Right lung (tissue), 10 donors: ENCODE data around the gene NCAN. TPM values are rescaled to one million over a fixed set of nuclear protein-coding genes. Genes with fewer than 3 reads are reported as not detected.
A peak's percentile ranks its signal among the peaks of the same experiment; 100 is the strongest.
"Not testable (repeated sequence)": the region's sequence is repeated elsewhere in the genome, so short reads cannot be mapped to it uniquely, and the experiment has no call there.

Source experiments
- DNase-seq, 2 donors: peaks; one replicate each; pipeline ENCODE4 v3.0.0-alpha.2; 2013
- long read RNA-seq, 8 donors: transcript quantifications; one replicate each; lab custom pipeline, GENCODE V29; 2026
- polyA plus RNA-seq, 5 donors: library from polyadenylated mRNA; unstranded; fragments of 120-200 nt; gene quantifications; one replicate each; pipeline versions ENCODE4 v1.2.1 to v1.2.3, GENCODE V29; 2013; ENCODE audit warnings: inconsistent platforms in 1 of 5, low replicate concordance in 1 of 5; ENCODE audit not compliant: insufficient read length in 5 of 5, insufficient read depth in 1 of 5

The NCAN gene
- polyA plus RNA-seq = under 1 TPM; 0.03 to 0.09 (median 0.05) TPM
- long read RNA-seq, donor 1 = 0 reads
- long read RNA-seq, donor 2 = 0 reads
- long read RNA-seq, donor 3 = 0 reads
- long read RNA-seq, donor 4 = 0 reads
- long read RNA-seq, donor 5 = 0 reads
- long read RNA-seq, donor 6 = 0 reads
- long read RNA-seq, donor 7 = 0 reads
- long read RNA-seq, donor 8 = 0 reads

DNA sequence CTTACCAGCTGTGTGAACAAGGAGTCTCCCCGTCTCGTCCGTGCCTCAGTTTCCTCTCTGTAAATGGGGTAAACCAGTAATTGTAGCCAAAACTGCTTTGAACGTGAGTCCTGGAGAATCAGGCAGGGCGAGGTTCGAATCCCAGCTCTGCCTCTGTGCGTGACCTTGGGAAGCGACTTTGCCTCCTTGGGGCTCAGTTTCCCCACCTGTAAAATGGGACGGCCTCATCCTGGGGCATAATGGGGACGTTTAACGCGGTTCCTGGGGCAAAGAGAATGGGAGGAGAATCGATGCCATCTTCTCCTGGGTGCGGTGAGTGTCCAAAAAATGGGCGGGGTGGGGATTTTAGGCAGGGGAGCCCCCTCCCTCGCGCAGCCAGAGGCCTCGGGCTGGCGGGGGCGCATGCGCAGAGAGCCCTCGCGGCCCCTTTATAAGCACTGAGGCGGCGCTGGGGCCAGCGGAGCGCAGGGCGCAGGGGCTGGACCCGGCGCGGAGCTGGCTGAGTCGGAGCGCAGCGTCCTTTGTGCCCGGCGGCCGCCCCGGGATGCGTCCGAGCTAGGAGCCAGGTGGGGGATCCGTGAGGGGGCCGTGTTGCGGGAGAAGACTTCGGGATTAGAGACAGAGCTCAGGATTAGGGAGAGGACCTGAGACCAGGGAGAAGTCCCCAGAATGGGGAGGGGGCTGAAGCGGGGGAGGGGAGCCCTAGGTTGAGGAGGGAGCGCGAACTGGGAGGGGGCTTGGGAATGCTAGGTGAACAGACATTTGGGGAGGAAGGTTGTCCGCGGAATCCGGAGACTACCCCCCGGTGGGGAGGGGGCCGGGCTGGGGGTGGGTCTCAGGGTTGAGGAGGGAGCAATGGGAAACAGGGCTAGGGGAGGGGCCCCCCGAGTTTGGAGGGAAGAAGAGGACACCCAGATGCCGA, at the start of gene NCAN:
NCAN (plus strand) TSS at position 460 of the 922 bp plus-strand sequence. CDS start 4,996 bp downstream, outside the sequence.
- no peak for DNase-seq

DNA sequence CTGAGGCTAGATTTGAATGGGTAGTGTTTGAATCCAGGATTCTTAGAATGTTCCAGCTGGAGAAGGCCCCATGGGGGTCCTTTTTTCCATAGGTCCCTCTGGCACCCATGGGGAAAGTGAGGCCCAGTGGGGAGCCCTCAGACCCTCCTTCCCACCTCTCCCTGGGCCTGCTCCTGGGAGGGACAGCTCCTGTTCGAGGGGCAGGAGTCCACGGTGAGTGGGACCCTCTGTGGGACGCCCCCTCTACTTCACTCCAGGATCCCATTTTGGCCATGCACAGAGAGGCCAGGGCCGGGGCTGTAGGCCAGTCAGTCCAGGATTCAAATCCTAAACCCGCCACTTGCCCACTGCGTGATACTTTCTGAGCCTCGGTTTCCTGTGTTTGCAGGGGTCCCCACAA, 49.3 kb upstream of the NCAN start:
- DNase-seq = no peak

DNA sequence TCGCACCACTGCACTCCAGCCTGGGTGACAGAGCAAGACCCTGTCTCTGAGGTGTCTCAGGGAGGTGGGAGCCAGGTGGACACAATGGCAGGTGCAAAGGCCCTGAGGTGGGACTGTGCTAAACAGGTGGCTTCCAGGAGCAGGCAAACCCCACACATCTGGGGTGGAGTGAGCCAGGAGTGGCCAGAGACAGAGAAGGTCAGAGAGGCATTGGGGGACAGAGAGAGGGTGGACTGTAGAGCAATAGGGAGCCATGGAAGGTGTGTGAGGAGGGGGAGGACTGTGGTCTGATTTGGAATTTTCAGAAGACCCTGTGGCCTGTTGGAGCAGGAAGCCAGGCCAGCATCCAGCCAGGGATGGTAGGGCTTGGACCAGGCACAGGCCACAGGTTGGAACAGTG, 46.4 kb upstream of the NCAN start:
- no peak for DNase-seq

DNA sequence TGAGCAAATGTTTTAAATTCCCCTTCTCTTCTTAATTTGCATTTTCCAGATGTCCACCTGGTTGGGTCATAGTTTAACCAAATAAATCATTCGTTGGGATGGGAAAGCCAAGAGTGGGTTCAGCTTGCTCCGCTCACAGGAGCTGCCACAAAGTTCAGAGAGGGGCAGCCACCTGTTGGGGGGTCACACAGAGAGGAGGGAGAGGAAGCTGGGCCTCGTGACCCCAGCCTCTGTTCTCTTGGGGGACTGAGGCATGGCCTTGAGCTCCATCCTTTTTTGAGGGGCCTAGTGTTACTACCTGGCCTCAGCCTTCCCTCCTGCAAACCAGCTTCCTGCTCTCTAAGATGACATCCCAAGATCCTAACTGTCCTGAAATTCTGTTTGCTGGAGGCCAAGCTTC, 44.1 kb upstream of the NCAN start:
- no peak for DNase-seq

DNA sequence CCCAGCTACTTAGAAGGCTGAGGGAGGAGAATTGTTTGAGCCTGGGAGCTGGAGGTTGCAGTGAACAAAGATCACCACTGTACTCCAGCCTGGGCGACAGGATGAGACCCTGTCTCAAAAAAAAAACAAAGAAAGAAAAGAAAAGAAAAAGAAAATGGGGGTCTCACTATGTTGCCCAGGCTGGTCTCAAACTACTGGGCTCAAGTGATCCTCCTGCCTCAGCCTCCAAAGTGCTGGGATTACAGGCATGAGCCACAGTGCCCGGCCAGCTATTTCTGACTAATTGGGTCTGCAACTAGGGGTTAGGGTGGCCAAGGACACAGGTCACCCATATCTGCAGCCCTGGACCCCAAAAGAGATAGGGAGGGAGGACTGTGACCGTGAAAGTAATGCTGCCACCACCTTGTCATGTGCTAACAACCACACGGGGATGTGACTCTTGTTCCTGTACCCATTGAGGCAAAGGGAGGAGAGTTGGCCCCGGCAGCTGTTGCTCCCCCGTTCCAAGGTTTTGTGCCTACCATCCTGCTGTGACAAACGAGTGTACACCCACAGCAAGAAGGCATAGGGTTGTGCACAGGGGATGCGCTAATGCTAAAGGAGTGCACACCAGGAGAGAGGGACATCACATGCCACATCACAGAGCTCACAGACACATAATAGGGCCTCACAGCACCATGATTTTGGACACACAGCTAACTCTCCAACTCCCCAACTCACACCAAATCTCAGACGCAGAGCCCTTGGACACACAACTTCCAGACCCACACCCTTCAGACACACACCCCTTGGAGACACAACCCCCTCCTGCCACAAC, 42.3 kb upstream of the NCAN start:
- DNase-seq = no peak

DNA sequence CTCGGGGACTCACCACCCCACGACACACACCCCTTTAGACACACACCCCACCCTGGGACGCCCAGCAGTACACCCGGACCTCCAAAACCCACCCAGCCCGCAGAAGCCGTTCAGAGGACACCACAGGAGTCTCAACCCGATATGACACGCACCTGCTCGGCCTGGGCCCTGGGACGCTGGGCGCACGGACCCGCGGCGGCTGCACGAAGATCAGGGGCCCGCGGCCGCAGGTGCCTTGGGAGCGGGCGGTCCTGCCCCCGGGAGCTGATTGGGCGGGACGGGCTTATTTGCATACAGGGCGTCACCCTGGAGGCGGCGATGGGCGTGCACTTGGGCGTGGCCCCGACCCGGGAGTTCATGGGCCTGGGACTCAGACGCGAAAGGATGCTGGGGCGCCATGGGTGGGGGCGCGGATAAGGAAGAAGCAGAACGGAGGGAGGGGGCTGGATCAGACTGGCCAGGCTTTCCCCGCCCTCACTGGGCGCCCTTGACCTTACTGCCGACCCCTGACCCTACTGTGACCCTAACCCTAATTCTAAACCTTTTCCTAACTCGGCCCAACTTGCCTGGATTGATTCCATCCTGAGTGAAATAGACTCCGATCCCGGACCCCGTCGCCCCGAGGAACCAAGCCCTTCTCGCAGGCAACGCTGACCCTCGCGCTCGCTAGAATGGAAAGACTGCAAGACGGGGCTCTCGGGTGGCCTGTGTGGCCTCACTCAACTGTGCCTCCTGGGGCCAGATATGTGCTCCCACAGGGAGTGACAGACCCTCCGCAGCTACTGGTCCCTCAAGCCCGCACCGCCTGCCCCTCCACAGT, 41.5 kb upstream of the NCAN start, which contains the start of gene MEF2B:
MEF2B (minus strand) TSS at position 211 of the 820 bp plus-strand sequence. CDS start 19,528 bp downstream, outside the sequence.
- peak in 1 of 2 donors; percentile 38 for DNase-seq

DNA sequence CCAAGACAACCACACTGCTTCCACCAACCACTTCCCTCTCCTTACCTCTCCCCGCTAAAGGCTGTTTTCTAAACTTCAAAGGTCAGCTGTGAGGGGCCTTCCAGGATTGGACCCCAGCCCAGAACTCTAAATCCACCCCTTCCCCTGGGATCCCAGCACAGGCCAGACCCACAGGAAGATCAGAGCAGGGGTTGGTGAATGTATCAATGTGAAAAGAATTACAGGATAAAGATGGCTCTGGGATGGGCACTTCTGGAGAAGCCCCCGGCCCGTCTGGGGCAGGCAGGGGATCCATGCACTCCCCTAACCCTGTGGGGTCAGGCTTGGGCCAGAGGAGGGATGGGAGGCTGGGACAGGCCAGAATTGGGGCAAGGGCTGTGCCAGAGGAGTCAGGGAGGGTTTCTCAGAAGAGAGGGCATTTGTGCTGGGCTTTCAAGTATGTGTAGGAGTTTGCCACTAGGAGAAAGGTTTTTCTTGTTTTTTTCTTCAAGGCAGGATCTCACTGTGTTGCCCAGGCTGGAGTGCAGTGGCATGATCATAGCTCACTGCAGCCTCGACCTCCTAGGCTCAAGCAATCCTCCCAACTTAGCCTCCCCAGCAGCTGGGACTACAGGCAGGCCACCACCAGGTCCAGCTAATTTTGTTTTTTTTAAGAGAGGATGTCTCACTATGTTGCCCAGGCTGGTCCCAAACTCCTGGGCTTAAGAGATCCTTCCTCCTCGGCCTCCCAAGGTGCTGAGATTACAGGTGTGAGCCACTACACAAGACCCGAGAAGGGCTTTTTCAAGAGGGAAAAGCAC, 40.7 kb upstream of the NCAN start:
- no peak for DNase-seq

DNA sequence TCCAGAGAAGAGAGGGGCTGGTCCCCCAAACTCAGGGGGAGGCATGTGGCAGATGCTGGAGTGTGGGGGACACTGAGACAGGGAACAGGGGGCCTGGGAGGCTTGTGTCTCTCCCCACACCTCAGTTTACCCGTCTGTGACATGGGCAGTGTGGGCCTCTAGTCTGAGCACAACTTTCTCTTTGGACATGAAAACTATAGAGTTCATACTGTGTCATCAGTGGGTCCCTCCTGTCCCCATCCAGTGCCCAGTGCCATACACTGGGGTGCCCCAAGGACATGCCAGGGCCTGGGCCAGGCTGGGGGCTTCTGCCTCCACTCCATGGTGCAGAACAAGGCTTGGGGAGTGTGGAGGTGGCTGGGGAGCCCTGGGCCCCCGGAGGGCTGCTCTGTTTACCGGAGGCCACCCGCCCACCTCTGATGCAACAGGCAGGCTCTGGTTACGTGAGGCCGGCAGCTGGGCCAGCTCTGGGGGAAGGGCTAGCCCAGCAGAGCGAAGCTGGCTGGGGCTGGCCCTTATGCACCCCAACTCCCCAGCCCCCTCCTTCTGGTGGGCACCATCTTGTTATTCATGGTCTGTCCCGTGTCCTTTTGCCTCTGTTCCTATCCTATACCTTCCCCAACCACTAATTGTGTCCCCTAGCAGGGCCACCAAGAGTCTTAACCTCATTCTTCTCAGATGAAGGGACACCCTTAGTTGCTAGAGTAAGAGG, 39.8 kb upstream of the NCAN start:
- no peak for DNase-seq

DNA sequence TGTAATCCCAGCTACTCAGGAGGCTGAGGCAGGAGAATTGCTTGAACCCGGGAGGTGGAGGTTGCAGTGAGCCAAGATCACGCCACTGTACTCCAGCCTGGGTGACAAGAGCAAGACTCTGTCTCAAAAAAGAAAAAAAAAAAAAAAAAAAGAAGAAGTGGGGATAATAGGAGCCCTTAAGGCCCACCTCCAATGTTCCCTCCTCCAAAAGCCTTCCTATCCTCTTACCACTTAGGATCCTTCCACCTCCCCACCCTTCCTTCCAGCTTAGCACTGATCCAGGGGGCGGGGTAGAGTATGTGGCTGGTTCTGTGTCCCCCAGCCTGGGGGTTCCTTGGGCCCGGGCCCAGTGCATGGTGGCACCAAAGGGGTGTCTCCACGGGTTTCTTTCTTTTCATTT, 38.5 kb upstream of the NCAN start:
- DNase-seq = not testable (repeated sequence)

DNA sequence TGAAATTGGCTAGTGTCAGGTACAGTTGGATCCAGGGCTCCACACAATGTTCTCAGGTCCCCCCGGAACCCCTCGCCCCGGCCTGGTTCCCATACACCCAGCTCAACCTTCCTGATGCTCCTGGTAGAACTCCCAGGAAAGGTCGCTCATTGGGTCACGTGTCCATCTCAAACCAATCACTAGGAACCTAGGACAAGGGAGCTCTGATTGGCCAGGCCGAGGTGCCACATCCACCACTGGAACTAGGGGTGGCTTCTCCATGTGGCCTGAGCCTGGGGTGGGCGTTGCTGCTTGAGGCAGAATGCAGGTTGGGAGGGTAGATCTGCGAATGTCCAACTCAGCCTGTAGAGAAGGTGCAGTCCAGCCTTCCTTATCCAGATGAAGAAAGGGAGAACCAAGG, 34.8 kb upstream of the NCAN start:
- no peak for DNase-seq

DNA sequence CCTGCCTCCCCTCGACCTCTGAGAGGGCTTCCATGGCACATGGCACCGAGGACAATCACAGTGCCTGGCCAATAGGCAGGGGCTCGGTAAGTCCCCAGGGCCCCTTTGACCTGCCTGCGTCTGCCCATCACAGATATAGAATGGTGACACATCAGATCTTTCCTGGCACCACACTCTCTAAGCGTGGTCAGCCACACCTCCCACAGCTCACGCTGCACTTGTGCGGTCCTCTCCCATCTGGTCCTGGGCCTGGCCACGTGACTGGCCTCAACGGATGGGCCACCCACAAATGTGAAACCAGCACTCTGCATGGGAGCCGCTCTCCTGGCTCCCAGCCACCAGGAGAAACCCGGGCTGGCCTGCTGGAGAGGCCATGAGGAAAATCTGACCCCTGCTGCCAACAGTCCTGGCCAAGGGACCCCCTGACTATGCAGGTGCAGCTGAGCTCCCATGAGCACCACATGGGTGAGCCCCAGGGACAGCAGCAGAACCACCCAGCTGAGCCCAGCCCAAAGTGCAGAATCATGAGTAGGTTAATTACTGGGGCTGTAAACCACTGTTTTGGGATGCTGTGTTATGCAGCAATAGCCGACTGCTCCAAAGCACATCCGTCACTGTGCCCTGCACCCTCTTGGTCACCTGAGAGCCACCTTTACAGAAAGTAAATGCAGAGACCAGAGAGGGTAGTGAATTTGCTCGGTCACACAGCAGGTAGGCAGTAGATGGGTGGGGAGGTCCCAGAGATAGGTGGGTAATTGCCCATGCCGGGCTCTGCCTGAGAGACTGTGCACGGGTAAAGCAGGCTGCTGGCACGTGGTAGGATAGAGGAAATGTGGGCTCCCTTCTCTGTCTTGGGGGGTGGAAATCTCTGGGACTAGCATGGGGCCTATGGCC, 32.0 kb upstream of the NCAN start:
- no peak for DNase-seq

DNA sequence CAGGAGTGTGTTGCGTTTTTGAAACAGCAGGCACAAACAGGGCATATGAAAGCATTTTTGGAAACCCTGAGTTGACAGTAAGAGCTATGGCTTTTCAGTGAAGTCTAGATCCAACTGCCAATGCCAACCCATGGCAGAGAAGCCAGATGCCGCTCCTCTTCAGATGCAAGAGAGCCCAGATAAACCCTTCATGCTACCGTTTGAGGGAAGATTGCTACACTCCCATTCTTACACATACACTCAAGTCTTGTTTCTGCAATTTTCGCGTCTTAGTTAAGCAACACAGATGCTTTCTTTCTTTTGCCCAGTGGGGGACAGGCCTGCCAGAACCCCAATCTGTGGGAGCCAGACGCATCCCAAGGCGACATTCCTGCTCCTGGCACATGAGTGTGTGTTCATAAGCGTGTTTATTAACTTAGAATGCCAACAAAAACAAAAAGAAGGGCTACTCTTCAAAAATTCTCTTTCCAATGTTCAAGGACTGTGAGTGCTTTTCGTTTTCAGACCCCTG, 30.2 kb upstream of the NCAN start:
- no peak for DNase-seq

DNA sequence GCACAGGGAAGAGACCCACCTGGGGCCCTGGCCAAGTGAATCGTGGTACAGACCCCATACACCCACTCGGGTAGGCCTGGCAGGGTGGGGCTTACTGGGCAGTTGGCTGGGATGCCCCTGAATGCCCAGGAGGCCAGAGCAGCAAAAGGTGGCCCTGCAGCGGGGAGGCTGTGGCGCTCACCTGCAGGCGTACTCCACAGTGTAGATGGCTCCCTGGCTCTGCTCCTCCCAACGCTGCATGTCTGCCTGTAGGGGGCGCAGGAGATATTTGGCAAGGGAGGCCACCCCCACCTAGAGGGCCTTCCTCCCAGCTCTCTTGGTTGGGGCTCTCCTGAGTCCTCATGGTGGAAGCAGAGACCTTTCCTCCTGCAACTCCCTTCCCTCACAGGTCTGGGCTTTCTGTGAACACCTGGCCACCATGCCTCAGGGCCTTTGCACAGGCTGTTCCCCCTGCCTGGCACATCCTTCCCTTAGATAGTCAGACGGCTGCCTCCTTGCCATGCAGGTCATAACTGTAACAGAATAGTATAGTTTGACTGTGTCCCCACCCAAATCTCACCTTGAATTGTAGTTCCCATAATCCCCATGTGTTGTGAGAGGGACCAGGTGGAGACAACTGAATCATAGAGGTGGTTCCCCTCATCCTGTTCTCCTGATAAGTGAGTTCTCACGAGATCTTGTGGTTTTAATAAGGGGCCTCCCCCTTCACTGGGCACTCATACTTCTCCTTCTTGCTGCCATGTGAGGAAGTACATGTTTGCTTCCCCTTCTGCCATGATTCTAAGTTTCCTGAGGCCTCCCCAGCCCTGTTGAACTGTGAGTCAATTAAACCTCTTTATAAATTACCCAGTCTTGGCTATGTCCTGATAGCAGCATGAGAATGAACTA, 25.7 kb upstream of the NCAN start:
- no peak for DNase-seq

DNA sequence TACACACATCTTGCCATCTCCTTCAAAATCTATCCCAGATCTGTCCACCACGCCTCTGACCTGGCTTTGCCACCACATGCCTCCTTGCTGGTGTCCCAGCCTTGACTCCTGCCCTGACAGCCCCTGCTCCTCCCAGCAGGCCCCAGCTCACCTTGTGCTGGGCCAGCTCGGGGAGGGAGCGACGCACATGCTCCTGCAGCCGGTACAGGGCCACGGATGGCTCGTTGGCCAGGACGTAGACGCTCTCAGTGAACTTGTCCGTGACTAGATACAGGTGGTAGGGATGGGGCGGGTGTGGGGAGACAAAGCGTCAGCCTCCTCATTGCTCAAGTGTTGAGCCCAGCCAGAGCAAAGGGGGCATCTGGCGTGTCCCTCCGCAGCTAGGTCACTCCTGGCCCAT, 25.0 kb upstream of the NCAN start:
- DNase-seq = no peak

DNA sequence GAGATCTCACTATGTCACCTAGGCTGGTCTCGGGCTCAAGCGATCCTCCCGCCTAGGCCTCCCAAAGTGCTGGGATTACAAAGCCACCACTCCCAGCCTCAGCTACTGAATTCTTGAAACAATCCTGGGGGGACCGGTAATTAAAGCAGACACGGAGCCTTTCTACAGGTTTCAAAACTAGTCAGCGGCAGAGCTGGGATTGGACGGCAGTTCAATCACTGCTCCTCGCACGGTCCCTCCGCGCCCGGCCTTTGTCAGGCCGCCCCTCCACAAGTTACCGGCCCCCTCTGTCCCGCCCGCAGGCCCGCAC, 20.0 kb upstream of the NCAN start:
- no peak for DNase-seq

DNA sequence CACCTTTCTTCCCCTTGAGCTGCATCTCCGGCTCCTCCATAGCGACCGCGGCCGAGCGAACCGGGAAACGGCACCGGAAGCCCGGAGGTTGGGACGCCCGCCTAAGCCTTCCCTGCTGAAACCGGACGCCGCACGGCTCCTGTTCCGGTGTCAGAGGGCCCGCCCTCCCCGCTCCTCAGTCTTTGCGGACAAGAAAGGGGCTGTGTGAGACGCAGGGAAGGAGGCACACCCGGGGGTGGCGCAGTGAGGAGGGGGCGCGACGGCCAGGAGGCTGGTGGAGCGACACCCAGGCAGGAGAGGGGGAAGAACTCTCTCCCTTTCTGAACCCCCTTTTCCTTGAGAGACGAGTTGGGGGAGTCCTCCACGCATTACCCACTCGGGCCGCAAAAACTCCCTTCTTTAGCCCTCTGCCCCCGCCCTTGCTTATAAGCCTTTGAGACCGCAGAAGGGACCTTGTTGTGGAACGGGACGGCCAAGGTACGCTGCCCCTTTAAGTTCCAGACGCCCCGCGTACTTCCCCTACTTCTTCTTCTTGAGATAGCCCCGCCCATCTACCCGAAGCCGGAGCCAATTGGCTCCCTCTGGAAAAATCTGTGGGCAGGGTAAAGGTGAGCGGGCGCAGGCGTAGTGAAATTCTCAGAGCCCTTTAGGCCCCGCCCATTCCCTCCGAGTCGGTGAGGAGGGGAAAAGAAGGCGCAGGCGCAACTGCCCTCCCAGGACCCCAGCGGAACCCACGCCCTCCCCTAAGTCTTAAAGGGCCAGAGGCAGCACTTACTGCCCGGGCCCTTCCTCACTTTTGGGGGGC, 19.5 kb upstream of the NCAN start, which contains the start of the genes BORCS8 and RFXANK:
BORCS8 (minus strand) TSS at position 75 of the 805 bp plus-strand sequence; CDS start at position 40, 35 bp downstream.
RFXANK (plus strand) TSS at position 181 of the 805 bp plus-strand sequence. CDS start 1,689 bp downstream, outside the sequence.
- DNase-seq = peak; percentile 100
